Keratinocyte (primary cell): ENCODE measurements around the gene MST1. TPM values are rescaled to one million over a fixed set of nuclear protein-coding genes. Genes with fewer than 3 reads are reported as not detected.

ENCODE experiments used
- DNase-seq: peaks from one replicate; pipeline ENCODE4 v3.0.0-alpha.2; 2011; ENCODE audit warnings: low read depth, missing footprints, low spot score
- FAIRE-seq: peaks from 2 replicates; lab custom pipeline; 2011; peaks lifted over from hg19 to GRCh38; lab: Jason Lieb, UNC
- H2AFZ ChIP-seq: 2 replicates; pipeline ENCODE4 v1.6.0; 2012; ENCODE audit warnings: low read length, control low read depth, inconsistent platforms; ENCODE audit not compliant: control insufficient read depth
- H3K27ac ChIP-seq: 2 replicates; pipeline ENCODE4 v1.5.1; 2011; ENCODE audit warnings: low read length; ENCODE audit not compliant: control insufficient read depth, insufficient read depth
- H3K27me3 ChIP-seq: 3 replicates; pipeline ENCODE4 v1.6.0; 2011; ENCODE audit warnings: low read length; ENCODE audit not compliant: control insufficient read depth, insufficient read depth; ENCODE audit errors: extremely low read depth
- H3K36me3 ChIP-seq, 2 experiments: 2 replicates in 1 of 2; 3 replicates in 1 of 2; pipeline ENCODE4 v1.5.1; 2011; ENCODE audit warnings: low read length in 2 of 2, mild to moderate bottlenecking in 1 of 2; ENCODE audit not compliant: control insufficient read depth in 2 of 2, insufficient read depth in 2 of 2; ENCODE audit errors: extremely low read depth in 1 of 2
- H3K4me1 ChIP-seq: 3 replicates; pipeline ENCODE4 v1.5.1; 2011; ENCODE audit warnings: low read length; ENCODE audit not compliant: control insufficient read depth, insufficient read depth; ENCODE audit errors: extremely low read depth
- H3K4me2 ChIP-seq: 3 replicates; pipeline ENCODE4 v1.6.0; 2011; ENCODE audit warnings: low read depth, low read length; ENCODE audit not compliant: control insufficient read depth, insufficient read depth; ENCODE audit errors: extremely low read depth
- H3K4me3 ChIP-seq, 3 experiments: fragments of 200-600 bp in 1 of 3; sonication (generic) in 1 of 3; 2 replicates in 2 of 3; 3 replicates in 1 of 3; pipeline ENCODE4 v1.5.1; 2011 to 2016; ENCODE audit warnings: low read length in 3 of 3, mild to moderate bottlenecking in 3 of 3, control low read depth in 2 of 3, inconsistent platforms in 1 of 3, low read depth in 1 of 3, mixed read lengths in 1 of 3, mixed run types in 1 of 3, moderate library complexity in 1 of 3; ENCODE audit not compliant: control insufficient read depth in 2 of 3, insufficient read depth in 2 of 3; ENCODE audit errors: extremely low read depth in 1 of 3
- H3K79me2 ChIP-seq: 2 replicates; pipeline ENCODE4 v1.6.0; 2012; ENCODE audit warnings: low read length; ENCODE audit not compliant: control insufficient read depth, insufficient read depth
- H3K9ac ChIP-seq: 3 replicates; pipeline ENCODE4 v1.6.0; 2011; ENCODE audit warnings: low read length; ENCODE audit not compliant: control insufficient read depth, insufficient read depth; ENCODE audit errors: extremely low read depth
- H3K9me1 ChIP-seq: 3 replicates; pipeline ENCODE4 v1.6.0; 2011; ENCODE audit warnings: low read length; ENCODE audit not compliant: control insufficient read depth, insufficient read depth; ENCODE audit errors: extremely low read depth
- H3K9me3 ChIP-seq: 2 replicates; pipeline ENCODE4 v1.5.1; 2012; ENCODE audit warnings: low read depth, low read length; ENCODE audit not compliant: control insufficient read depth
- H4K20me1 ChIP-seq: 3 replicates; pipeline ENCODE4 v1.6.0; 2011; ENCODE audit warnings: low read length; ENCODE audit not compliant: control insufficient read depth, insufficient read depth; ENCODE audit errors: extremely low read depth
- CTCF ChIP-seq, 3 experiments: IDR thresholded peaks in 1 of 3; conservative IDR thresholded peaks in 1 of 3; optimal IDR thresholded peaks in 1 of 3; 2 replicates in 2 of 3; 3 replicates in 1 of 3; pipeline versions ENCODE3 to v1.5.1; 2011; ENCODE audit warnings: low read length in 3 of 3, mild to moderate bottlenecking in 3 of 3, moderate library complexity in 2 of 3, control low read depth in 1 of 3, inconsistent platforms in 1 of 3; ENCODE audit not compliant: insufficient read depth in 2 of 3; ENCODE audit errors: extremely low read depth in 1 of 3
- EZH2 ChIP-seq: IDR thresholded peaks from one replicate; pipeline ENCODE4 v1.6.1; 2012; ENCODE audit warnings: inconsistent platforms, mild to moderate bottlenecking, low read length, moderate library complexity
- dilution Hi-C: fragments of 300-500 bp; cut with MboI; formaldehyde crosslinking; loops from one replicate; pipeline ENCODE4 v1.7.0; 2020; ENCODE audit warnings: low sequenced_read_pairs; ENCODE audit not compliant: extremely low pct_ligation_motif_present
- polyA plus RNA-seq, 5 experiments: library from polyadenylated mRNA; depleted of rRNA in 3 of 5; stranded (reverse) in 3 of 5; stranded (forward) in 1 of 5; unstranded in 1 of 5; fragments of >200 nt; gene quantifications; 1 replicate in 1 of 5; 2 replicates in 3 of 5; 3 replicates in 1 of 5; pipeline versions ENCODE4 v1.2.1 to v1.2.3, GENCODE V29; 2011 to 2012; ENCODE audit warnings: missing spikeins in 2 of 5, low read depth in 1 of 5, low replicate concordance in 1 of 5

MST1 gene
- polyA plus RNA-seq, 1 donor (not counting 4 experiments of a cell fraction or from before 2014, with no cell fraction given): 5.2 TPM

- FAIRE-seq (no peak), DNase-seq (no peak)
- peaks cover 27% of the 10 kb centered on the region for H3K4me1 ChIP-seq
- no peak overlapping the region for H3K4me3 ChIP-seq
- H3K27ac ChIP-seq: no peak overlapping the region
- H4K20me1 ChIP-seq: no peaks in the 10 kb centered on the region
- H3K4me2 ChIP-seq: no peak overlapping the region
- peaks cover 3% of the 10 kb centered on the region for H3K9me1 ChIP-seq
- H3K79me2 ChIP-seq: no peaks in the 10 kb centered on the region
- no peak for TF ChIP-seq EZH2
- TF ChIP-seq CTCF (optimal IDR thresholded peaks at IDR 0.05 in 1 of 3, IDR thresholded peaks at IDR 0.05 in 1 of 3, conservative IDR thresholded peaks at IDR 0.05 in 1 of 3; ENCODE audit: extremely low read depth in 1 of 3, insufficient read depth in 2 of 3, low read length in 3 of 3): no peak
- no peaks in the 10 kb centered on the region for H3K36me3 ChIP-seq
- no peak overlapping the region for H2AFZ ChIP-seq
- no peak overlapping the region for H3K9ac ChIP-seq
- dilution Hi-C loops: no loop called here
- H3K27me3 ChIP-seq: peaks cover 7% of the 10 kb centered on the region
- no peaks in the 10 kb centered on the region for H3K9me3 ChIP-seq
These were observed 48.0 kb downstream of the MST1 start for GRCh38 chr3:49641292-49641691.

- Histone ChIP-seq H2AFZ (no peak overlapping the region), H3K36me3 (no peaks in the 10 kb centered on the region)
These were observed 49.7 kb downstream of the MST1 start for GRCh38 chr3:49639551-49639950.

More at GRCh38 chr3:49639551-49639950, 49.7 kb downstream of the MST1 start:
- Histone ChIP-seq H3K79me2 (no peaks in the 10 kb centered on the region), H3K9me3 (no peaks in the 10 kb centered on the region), H3K27me3 (peaks cover 4% of the 10 kb centered on the region), H3K4me3 (no peak overlapping the region), H3K4me1 (peaks cover 29% of the 10 kb centered on the region), H4K20me1 (no peaks in the 10 kb centered on the region), H3K9me1 (peaks cover 3% of the 10 kb centered on the region), H3K27ac (no peak overlapping the region), H3K9ac (no peak overlapping the region), H3K4me2 (no peak overlapping the region)
- no peak for TF ChIP-seq CTCF (optimal IDR thresholded peaks at IDR 0.05 in 1 of 3, IDR thresholded peaks at IDR 0.05 in 1 of 3, conservative IDR thresholded peaks at IDR 0.05 in 1 of 3; ENCODE audit: extremely low read depth in 1 of 3, insufficient read depth in 2 of 3, low read length in 3 of 3)
- no peak for TF ChIP-seq EZH2
- DNase-seq (no peak), FAIRE-seq (no peak)
- dilution Hi-C loops: no loop called here
